GM12892 (cell line): ENCODE results near the gene RASSF3.

ENCODE experiments used
- POLR2A ChIP-seq: IDR thresholded peaks from 2 replicates; pipeline ENCODE4 v1.6.1; 2011; ENCODE audit warnings: low read depth, low read length, control low read depth
- TAF1 ChIP-seq: IDR thresholded peaks from 2 replicates; pipeline ENCODE4 v1.6.1; 2011; ENCODE audit warnings: low read depth, mild to moderate bottlenecking, control low read depth, low read length, borderline replicate concordance

GRCh38 chr12:64713376-64713775 is 103.1 kb downstream of the RASSF3 start:
- no peak for TF ChIP-seq TAF1
- no peak for TF ChIP-seq POLR2A
